Neural cell (in vitro differentiated cells): ENCODE measurements around the gene NUCB1. TPM values are rescaled to one million over a fixed set of nuclear protein-coding genes. Genes with fewer than 3 reads are reported as not detected.
A peak's percentile ranks its signal among the peaks of the same experiment; 100 is the strongest.

ENCODE experiments used
- H2AFZ ChIP-seq: fragments of 200-600, 300-800 bp; sonication (generic), shearing (Covaris generic); 2 replicates; pipeline ENCODE4 v1.6.0; 2014; ENCODE audit warnings: low read depth, mild to moderate bottlenecking, antibody characterized with exemption, low read length, moderate library complexity
- H3F3A ChIP-seq: fragments of 200-600 bp; shearing (Covaris generic); 2 replicates; pipeline ENCODE4 v1.6.1; 2016; ENCODE audit warnings: mild to moderate bottlenecking, moderate library complexity, mixed read lengths, antibody characterized with exemption, low read length; ENCODE audit not compliant: insufficient read depth, poor library complexity, severe bottlenecking
- H3K27ac ChIP-seq: fragments of 200-600, 300-800 bp; sonication (generic), shearing (Covaris generic); 2 replicates; pipeline ENCODE4 v1.5.1; 2014; ENCODE audit warnings: mild to moderate bottlenecking, low read length, moderate library complexity
- H3K27me3 ChIP-seq: fragments of 300-800, 200-600 bp; sonication (generic), shearing (Covaris generic); 2 replicates; pipeline ENCODE4 v1.6.0; 2014; ENCODE audit warnings: mild to moderate bottlenecking, low read depth, low read length, moderate library complexity; ENCODE audit not compliant: insufficient read depth
- H3K36me3 ChIP-seq: fragments of 300-800, 200-600 bp; sonication (generic), shearing (Covaris generic); 2 replicates; pipeline ENCODE4 v1.5.1; 2014; ENCODE audit warnings: mild to moderate bottlenecking, antibody characterized with exemption, low read length, moderate library complexity; ENCODE audit not compliant: insufficient read depth
- H3K4me2 ChIP-seq: fragments of 300-800, 200-600 bp; sonication (generic), shearing (Covaris generic); 2 replicates; pipeline ENCODE4 v1.6.0; 2014; ENCODE audit warnings: mild to moderate bottlenecking, low read length
- H3K4me3 ChIP-seq: fragments of 300-800, 200-600 bp; sonication (generic), shearing (Covaris generic); 2 replicates; pipeline ENCODE4 v1.5.1; 2014; ENCODE audit warnings: mild to moderate bottlenecking, low read length, moderate library complexity
- H3K79me2 ChIP-seq: fragments of 200-600 bp; shearing (Covaris generic); replicated peaks from 2 replicates; pipeline ENCODE4 v1.6.0; 2014; ENCODE audit warnings: mild to moderate bottlenecking, low read length, moderate library complexity; ENCODE audit not compliant: insufficient read depth
- H3K9ac ChIP-seq: fragments of 300-800, 200-600 bp; sonication (generic), shearing (Covaris generic); 2 replicates; pipeline ENCODE4 v1.6.1; 2016; ENCODE audit warnings: mild to moderate bottlenecking, low read length, mixed read lengths
- H3K9me2 ChIP-seq: fragments of 200-600 bp; shearing (Covaris generic); 2 replicates; pipeline ENCODE4 v1.6.1; 2016; ENCODE audit warnings: mild to moderate bottlenecking, low read length, mixed read lengths; ENCODE audit not compliant: insufficient read depth
- H3K9me3 ChIP-seq: fragments of 200-600, 300-800 bp; sonication (generic), shearing (Covaris generic); 2 replicates; pipeline ENCODE4 v1.6.1; 2016; ENCODE audit warnings: mild to moderate bottlenecking, mixed run types, low read length, moderate library complexity, mixed read lengths
- H4K20me1 ChIP-seq: fragments of 200-600 bp; shearing (Covaris generic); 2 replicates; pipeline ENCODE4 v1.6.1; 2016; ENCODE audit warnings: mild to moderate bottlenecking, mixed run types; ENCODE audit not compliant: insufficient read depth
- CTCF ChIP-seq: fragments of 450-650 bp; IDR thresholded peaks from 2 replicates; pipeline ENCODE4 v1.5.1; 2014; ENCODE audit warnings: antibody characterized with exemption, mild to moderate bottlenecking, moderate library complexity; ENCODE audit not compliant: poor library complexity, severe bottlenecking
- EP300 ChIP-seq: fragments of 450-650 bp; conservative IDR thresholded peaks from 2 replicates; pipeline ENCODE4 v1.6.1; 2014; ENCODE audit warnings: antibody characterized with exemption, mild to moderate bottlenecking, moderate library complexity; ENCODE audit not compliant: poor library complexity, severe bottlenecking
- EZH2 ChIP-seq: fragments of 200-600, 300-800 bp; shearing (Covaris generic), sonication (generic); IDR thresholded peaks from 2 replicates; pipeline ENCODE4 v1.6.1; 2014; ENCODE audit warnings: antibody characterized with exemption, low read length, borderline replicate concordance, mild to moderate bottlenecking; ENCODE audit not compliant: insufficient read depth, poor library complexity, severe bottlenecking
- MXI1 ChIP-seq: fragments of 450-650 bp; conservative IDR thresholded peaks from 2 replicates; pipeline ENCODE4 v1.6.1; 2014; ENCODE audit warnings: antibody characterized with exemption, mild to moderate bottlenecking; ENCODE audit not compliant: poor library complexity, severe bottlenecking
- POLR2AphosphoS5 ChIP-seq: IDR thresholded peaks from 2 replicates; pipeline ENCODE4 v1.6.1; 2012
- RAD21 ChIP-seq: fragments of 450-650 bp; conservative IDR thresholded peaks from 2 replicates; pipeline ENCODE4 v1.6.1; 2014; ENCODE audit warnings: antibody characterized with exemption, mild to moderate bottlenecking, moderate library complexity
- REST ChIP-seq: IDR thresholded peaks from 2 replicates; pipeline ENCODE4 v1.6.1; 2012; ENCODE audit warnings: borderline replicate concordance
- SMC3 ChIP-seq: fragments of 450-650 bp; conservative IDR thresholded peaks from 2 replicates; pipeline ENCODE4 v1.6.1; 2014; ENCODE audit warnings: antibody characterized with exemption, mild to moderate bottlenecking, moderate library complexity; ENCODE audit not compliant: poor library complexity
- TAF1 ChIP-seq: IDR thresholded peaks from 2 replicates; pipeline ENCODE4 v1.6.1; 2012; ENCODE audit warnings: low read depth
- polyA plus RNA-seq: library from polyadenylated mRNA; depleted of rRNA; stranded (reverse); fragments of >200 nt; gene quantifications from 2 replicates; pipeline ENCODE4 v1.2.3, GENCODE V29; 2014

NUCB1 gene
- polyA plus RNA-seq, 1 donor from 2014 or later = 80.0 TPM

GRCh38 chr19:48928164-48929025 lies 28.3 kb downstream of the NUCB1 start:
- Histone ChIP-seq H4K20me1 (no peaks in the 10 kb centered on the region), H3K9me3 (no peaks in the 10 kb centered on the region), H3F3A (no peaks in the 10 kb centered on the region), H3K27me3 (peaks cover 10% of the 10 kb centered on the region), H3K9ac (no peak overlapping the region), H3K9me2 (no peaks in the 10 kb centered on the region), H3K4me3 (no peak overlapping the region), H3K36me3 (no peaks in the 10 kb centered on the region), H2AFZ (no peak overlapping the region), H3K79me2 (no peaks in the 10 kb centered on the region), H3K4me2 (no peak overlapping the region), H3K27ac (no peak overlapping the region)
- TF ChIP-seq REST (no peak), POLR2AphosphoS5 (no peak), MXI1 (no peak), EP300 (no peak), CTCF (no peak)

GRCh38 chr19:48933382-48933932 lies 33.3 kb downstream of the NUCB1 start, which contains the start of gene DHDH:
Gene DHDH, plus strand, starts transcription at chr19:48933699. Its CDS starts 23 bp downstream, at chr19:48933722.
- peak within 1 kb of the TSS; percentile 16 for H3K27ac ChIP-seq
- no peaks in the 10 kb centered on the region for H3K9me2 ChIP-seq
- peak; percentile 28 for TF ChIP-seq REST
- peak; percentile 62 for TF ChIP-seq POLR2AphosphoS5
- no peak for TF ChIP-seq EP300
- TF ChIP-seq CTCF = peak; percentile 28
- peak; percentile 55 for TF ChIP-seq TAF1
- TF ChIP-seq RAD21 = peak; percentile 22
- peak; percentile 62 for TF ChIP-seq MXI1
- no peak for TF ChIP-seq EZH2
- peak; percentile 24 for TF ChIP-seq SMC3
- no peaks in the 10 kb centered on the region for H4K20me1 ChIP-seq
- H3K36me3 ChIP-seq = no peaks in the 10 kb centered on the region
- H3F3A ChIP-seq = no peaks in the 10 kb centered on the region
- H3K9ac ChIP-seq = peak within 1 kb of the TSS; percentile 61
- H2AFZ ChIP-seq = peak within 1 kb of the TSS; percentile 47
- H3K4me2 ChIP-seq = peak within 1 kb of the TSS; percentile 71
- H3K9me3 ChIP-seq = no peaks in the 10 kb centered on the region
- peaks cover 10% of the 10 kb centered on the region for H3K27me3 ChIP-seq
- peak within 1 kb of the TSS; percentile 73 for H3K4me3 ChIP-seq
- H3K79me2 ChIP-seq = no peaks in the 10 kb centered on the region
